Osteocyte (in vitro differentiated cells): ENCODE results near the gene SCML2. TPM values are rescaled to one million over a fixed set of nuclear protein-coding genes. Genes with fewer than 3 reads are reported as not detected.

Experiments
- DNase-seq: peaks from one replicate; pipeline ENCODE4 v3.0.0; 2021; ENCODE audit warnings: mixed read lengths; ENCODE audit not compliant: unreplicated experiment; ENCODE audit errors: extremely low spot score
- H3K27ac Mint-ChIP-seq: one replicate; pipeline ENCODE4 v1.8.0; 2021; ENCODE audit warnings: mild to moderate bottlenecking, mixed read lengths; ENCODE audit not compliant: unreplicated experiment
- H3K27me3 Mint-ChIP-seq: one replicate; pipeline ENCODE4 v1.8.0; 2021; ENCODE audit warnings: mixed read lengths; ENCODE audit not compliant: unreplicated experiment
- H3K36me3 Mint-ChIP-seq: one replicate; pipeline ENCODE4 v1.8.0; 2021; ENCODE audit warnings: mixed read lengths; ENCODE audit not compliant: unreplicated experiment
- H3K4me1 Mint-ChIP-seq: one replicate; pipeline ENCODE4 v1.8.0; 2021; ENCODE audit warnings: mixed read lengths; ENCODE audit not compliant: unreplicated experiment
- H3K4me3 Mint-ChIP-seq: one replicate; pipeline ENCODE4 v1.8.0; 2021; ENCODE audit warnings: mild to moderate bottlenecking, moderate library complexity, mixed read lengths; ENCODE audit not compliant: unreplicated experiment
- H3K9me3 Mint-ChIP-seq: one replicate; pipeline ENCODE4 v1.8.0; 2021; ENCODE audit warnings: mixed read lengths; ENCODE audit not compliant: unreplicated experiment
- long read RNA-seq: library from polyadenylated mRNA; unstranded; transcript quantifications from one replicate; pipeline ENCODE4 v2.0.0, GENCODE V29; 2021
- total RNA-seq: library from RNA; stranded (reverse); gene quantifications from 2 replicates; pipeline ENCODE4 v1.2.1, GENCODE V29; 2021
- TF ChIP-seq, protein P1 (sequence below): fragments of 200-600 bp; sonication (generic); IDR thresholded peaks from 2 replicates; pipeline ENCODE4 v1.5.0; 2021; ENCODE audit warnings: antibody characterized with exemption, mild to moderate bottlenecking, moderate library complexity

SCML2 gene
- 2.8 and 3.4 TPM in 2 replicates for total RNA-seq
- long read RNA-seq, partial matches to known transcripts = 2 of 7 reads
- long read RNA-seq, other reads (novel, unspliced or antisense) = 5 of 7 reads

DNA sequence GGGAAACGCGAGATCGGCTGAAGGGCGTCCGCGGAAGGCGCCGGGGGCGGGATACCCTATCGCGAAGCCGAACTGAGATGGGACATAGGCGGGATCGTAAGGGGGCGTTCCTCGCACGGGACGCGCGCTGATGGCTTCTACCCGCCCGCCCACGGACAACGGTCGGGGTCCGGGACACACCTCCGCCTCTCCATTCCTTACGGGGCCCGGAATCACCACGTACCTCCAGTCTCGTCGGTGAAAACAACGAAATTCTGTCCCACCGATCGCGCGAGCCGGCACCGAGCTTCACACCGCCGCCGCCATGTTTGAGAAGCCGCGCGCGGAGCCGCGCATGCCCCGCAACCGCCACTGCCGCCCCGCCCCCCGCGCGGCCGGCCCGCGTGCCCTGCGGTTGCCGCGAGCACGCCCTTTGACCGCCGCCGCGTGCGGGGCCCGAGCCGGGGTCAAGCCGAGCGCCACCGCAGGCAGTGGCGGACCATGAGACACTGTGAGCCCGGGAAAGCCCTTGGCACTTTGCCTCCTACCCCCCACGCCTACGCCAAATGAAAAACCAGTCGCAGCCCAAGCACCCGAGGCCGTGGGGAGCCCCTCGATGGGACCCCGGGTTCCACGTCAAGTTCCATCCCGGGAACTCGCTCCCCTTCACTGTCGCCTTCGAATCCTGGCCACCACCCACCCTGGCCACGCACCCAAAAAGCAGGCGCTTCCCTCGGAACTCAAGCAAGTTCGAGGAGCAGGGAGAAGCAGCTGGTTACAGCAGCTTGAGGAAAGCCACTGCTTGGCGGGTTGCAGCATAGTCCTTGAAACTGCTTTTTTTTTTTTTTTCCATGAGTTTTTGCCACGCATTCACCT, at the start of gene SCML2:
Gene SCML2, minus strand, starts transcription at position 320 of the 855 bp plus-strand sequence. CDS start 20,617 bp downstream, outside the sequence.
- peaks cover 8% of the 10 kb centered on the region for H3K9me3 Mint-ChIP-seq
- DNase-seq = peak; percentile 86

DNA sequence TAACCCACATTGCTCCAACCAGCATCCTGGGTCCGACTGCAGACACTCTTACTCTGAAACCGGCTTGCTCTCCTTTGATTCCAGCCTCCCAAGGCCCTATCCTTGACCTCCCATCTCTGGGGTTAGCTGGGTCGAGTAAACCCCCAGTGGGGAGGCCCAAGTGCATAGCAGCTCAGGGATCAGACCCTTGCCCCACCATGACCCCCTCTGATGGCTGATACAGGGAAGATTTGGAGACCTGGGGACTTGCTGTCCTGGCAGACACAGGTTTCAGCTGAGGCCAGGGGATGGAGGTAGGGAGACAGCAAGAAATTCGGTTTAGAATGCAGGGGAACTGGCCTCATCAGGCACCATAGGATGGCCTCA, 47.3 kb upstream of the SCML2 start:
- TF ChIP-seq, protein P1, sequence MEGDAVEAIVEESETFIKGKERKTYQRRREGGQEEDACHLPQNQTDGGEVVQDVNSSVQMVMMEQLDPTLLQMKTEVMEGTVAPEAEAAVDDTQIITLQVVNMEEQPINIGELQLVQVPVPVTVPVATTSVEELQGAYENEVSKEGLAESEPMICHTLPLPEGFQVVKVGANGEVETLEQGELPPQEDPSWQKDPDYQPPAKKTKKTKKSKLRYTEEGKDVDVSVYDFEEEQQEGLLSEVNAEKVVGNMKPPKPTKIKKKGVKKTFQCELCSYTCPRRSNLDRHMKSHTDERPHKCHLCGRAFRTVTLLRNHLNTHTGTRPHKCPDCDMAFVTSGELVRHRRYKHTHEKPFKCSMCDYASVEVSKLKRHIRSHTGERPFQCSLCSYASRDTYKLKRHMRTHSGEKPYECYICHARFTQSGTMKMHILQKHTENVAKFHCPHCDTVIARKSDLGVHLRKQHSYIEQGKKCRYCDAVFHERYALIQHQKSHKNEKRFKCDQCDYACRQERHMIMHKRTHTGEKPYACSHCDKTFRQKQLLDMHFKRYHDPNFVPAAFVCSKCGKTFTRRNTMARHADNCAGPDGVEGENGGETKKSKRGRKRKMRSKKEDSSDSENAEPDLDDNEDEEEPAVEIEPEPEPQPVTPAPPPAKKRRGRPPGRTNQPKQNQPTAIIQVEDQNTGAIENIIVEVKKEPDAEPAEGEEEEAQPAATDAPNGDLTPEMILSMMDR = no peak
- Mint-ChIP-seq H3K27ac (no peak overlapping the region), H3K36me3 (no peaks in the 10 kb centered on the region), H3K9me3 (peaks cover 4% of the 10 kb centered on the region), H3K4me1 (no peaks in the 10 kb centered on the region), H3K4me3 (no peak overlapping the region), H3K27me3 (no peaks in the 10 kb centered on the region)
- DNase-seq = no peak

More for the DNA sequence above, at the start of gene SCML2:
- H3K27ac Mint-ChIP-seq = peak within 1 kb of the TSS; percentile 34
- TF ChIP-seq, protein P1 = no peak
- peak within 1 kb of the TSS; percentile 76 for H3K4me3 Mint-ChIP-seq
- H3K27me3 Mint-ChIP-seq = peaks cover 14% of the 10 kb centered on the region
- H3K4me1 Mint-ChIP-seq = peaks cover 11% of the 10 kb centered on the region
- H3K36me3 Mint-ChIP-seq = no peaks in the 10 kb centered on the region

DNA sequence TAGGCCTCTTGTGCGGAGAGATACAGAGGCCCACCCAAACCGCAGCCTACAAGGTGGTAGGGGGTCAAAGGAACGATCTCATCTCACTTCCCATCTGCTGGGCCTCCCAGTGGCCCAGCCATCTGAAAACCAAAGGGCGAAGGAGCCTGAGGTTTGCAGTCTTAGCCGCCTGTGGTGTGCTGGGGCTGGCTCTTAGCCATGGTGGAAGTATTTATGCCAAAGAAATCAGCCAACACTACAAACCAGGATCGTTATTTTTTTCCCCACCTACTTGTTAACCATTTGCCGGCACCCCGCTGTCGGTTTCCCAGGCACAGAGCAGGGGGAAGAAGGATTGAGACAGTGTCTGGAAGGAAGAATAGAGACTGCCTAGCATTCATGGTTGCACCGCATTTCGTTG, 40.0 kb upstream of the SCML2 start:
- H3K27ac Mint-ChIP-seq = no peak overlapping the region
- H3K4me3 Mint-ChIP-seq = no peak overlapping the region
- no peak for DNase-seq
- H3K4me1 Mint-ChIP-seq = no peaks in the 10 kb centered on the region
- H3K27me3 Mint-ChIP-seq = no peaks in the 10 kb centered on the region
- H3K36me3 Mint-ChIP-seq = no peaks in the 10 kb centered on the region
- H3K9me3 Mint-ChIP-seq = no peaks in the 10 kb centered on the region
- TF ChIP-seq, protein P1 = no peak

DNA sequence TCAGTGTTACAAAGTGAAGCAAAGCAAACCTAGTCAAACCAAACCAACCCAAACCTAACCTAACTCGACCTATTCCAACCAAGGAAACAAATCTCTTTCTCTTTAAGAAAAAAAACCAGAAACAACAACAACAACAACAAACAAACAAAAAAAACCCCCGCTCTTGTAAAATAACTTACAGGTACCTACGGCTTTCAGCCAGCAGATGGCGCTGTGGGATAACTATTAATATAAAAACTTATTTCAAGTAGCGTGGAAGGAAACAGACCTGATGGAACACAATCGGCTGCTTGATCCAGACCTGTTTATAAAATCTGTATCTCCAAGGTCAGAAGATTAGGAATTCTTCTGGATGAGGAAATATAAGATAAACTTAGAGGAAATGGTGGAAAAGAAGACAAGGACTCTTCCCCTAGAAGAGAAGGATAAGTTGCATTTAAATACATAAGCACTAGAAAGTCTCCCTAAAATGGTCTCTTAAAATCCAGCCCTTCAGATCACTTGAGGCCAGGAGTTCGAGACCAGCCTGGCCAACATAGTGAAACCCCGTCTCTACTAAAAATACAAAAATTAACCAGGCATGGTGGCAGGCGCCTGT, 36.6 kb upstream of the SCML2 start:
- Mint-ChIP-seq H3K36me3 (no peaks in the 10 kb centered on the region), H3K27me3 (no peaks in the 10 kb centered on the region), H3K4me1 (no peaks in the 10 kb centered on the region), H3K27ac (no peak overlapping the region), H3K9me3 (no peaks in the 10 kb centered on the region), H3K4me3 (no peak overlapping the region)
- no peak for DNase-seq
- TF ChIP-seq, protein P1 = peak; percentile 71

DNA sequence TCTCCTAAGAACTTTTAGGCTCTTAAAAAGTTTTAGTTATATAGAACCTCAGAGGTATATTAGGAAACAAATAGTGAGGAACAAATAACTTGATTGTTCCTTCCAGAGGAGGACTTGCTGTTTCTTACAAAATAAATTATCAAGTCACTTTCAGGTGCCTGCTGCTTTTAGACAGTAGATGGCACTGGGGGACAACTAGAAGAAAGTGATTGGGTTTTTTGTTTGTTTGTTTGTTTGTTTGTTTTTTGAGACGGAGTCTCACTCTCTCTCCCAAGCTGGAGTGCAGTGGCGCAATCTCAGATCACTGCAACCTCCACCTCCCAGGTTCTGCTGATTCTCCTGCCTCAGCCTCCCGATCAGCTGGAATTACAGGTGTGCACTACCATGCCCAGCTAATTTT, 35.5 kb upstream of the SCML2 start:
- no peak for DNase-seq
- TF ChIP-seq, protein P1 = no peak
- Mint-ChIP-seq H3K4me3 (no peak overlapping the region), H3K9me3 (no peaks in the 10 kb centered on the region), H3K4me1 (no peaks in the 10 kb centered on the region), H3K36me3 (no peaks in the 10 kb centered on the region), H3K27ac (no peak overlapping the region), H3K27me3 (no peaks in the 10 kb centered on the region)
